Neuron (in vitro differentiated cells): ENCODE data around the gene PLEKHD1.

Experiments
- H2AFZ ChIP-seq: one replicate; pipeline ENCODE4 v1.6.1; 2013; ENCODE audit warnings: low read depth, mild to moderate bottlenecking, inconsistent platforms, low read length, moderate library complexity
- H3K27me3 ChIP-seq: one replicate; pipeline ENCODE4 v1.6.1; 2013; ENCODE audit warnings: low read length; ENCODE audit not compliant: insufficient read depth
- H3K36me3 ChIP-seq: one replicate; pipeline ENCODE4 v1.6.1; 2013; ENCODE audit warnings: low read length; ENCODE audit not compliant: insufficient read depth
- H3K4me1 ChIP-seq: one replicate; pipeline ENCODE4 v1.6.1; 2013; ENCODE audit warnings: low read length; ENCODE audit not compliant: insufficient read depth
- H3K4me3 ChIP-seq: 2 replicates; pipeline ENCODE4 v1.5.1; 2013; ENCODE audit warnings: mild to moderate bottlenecking, low read length, moderate library complexity
- H3K9me3 ChIP-seq: one replicate; pipeline ENCODE4 v1.6.1; 2013; ENCODE audit warnings: low read length

Gene PLEKHD1

GRCh38 chr14:69532561-69533340 is 48.2 kb downstream of the PLEKHD1 start:
- peaks cover 11% of the 10 kb centered on the region for H3K27me3 ChIP-seq
- no peak overlapping the region for H2AFZ ChIP-seq
- peaks cover 3% of the 10 kb centered on the region for H3K4me1 ChIP-seq
- no peaks in the 10 kb centered on the region for H3K36me3 ChIP-seq
- H3K4me3 ChIP-seq, result no peak overlapping the region
- H3K9me3 ChIP-seq, result no peaks in the 10 kb centered on the region

DNA sequence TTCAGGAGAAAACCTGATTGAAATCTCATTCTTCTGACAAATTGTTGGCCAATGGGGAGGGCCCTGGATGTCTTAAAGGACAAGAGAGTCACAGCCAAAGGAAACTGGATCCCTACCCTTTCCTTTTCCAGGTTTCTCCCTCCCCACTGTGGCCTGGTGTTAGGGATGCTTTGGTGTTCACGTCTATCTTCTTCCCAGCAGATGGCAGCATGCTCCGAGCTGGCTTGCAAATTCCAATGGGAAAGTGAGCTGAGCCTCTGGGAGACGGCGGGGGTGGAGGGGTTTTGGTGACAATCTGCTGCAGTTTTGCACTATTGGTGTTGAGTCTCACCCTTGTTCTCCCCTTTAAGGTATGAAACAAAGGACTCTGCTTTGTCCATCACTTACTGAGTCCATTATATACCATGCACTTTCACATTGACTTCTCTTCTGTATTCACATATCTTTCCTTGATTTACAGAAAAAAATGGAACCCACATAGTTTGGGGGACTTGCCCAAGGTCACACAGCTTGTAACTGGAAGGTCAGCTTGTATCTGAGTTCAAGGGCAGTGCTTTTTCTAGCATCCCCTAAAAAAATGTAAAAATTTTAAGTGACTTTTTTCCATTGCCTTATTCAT is 50.8 kb downstream of the PLEKHD1 start:
- H3K9me3 ChIP-seq, result no peaks in the 10 kb centered on the region
- no peak overlapping the region for H3K4me3 ChIP-seq

DNA sequence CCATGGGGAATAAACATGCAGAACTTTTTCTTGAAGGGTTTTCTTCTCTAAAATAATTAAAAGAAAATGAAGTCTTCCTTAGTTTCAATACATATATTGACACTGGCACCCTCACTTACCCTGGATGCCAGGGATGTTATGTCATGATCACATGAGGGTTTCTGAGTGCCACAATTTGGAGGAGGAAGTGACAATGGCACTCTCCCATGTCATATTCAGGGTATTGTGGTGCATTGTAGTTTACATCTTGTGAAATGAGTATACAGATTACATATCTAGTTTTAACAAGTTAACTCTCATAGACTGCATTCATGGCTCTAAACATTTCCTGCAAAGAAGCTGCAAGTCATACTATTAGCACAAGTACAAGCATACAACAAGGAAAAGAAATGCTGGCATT is 52.4 kb downstream of the PLEKHD1 start:
- no peaks in the 10 kb centered on the region for H3K36me3 ChIP-seq
- peaks cover 2% of the 10 kb centered on the region for H3K27me3 ChIP-seq
- H3K4me3 ChIP-seq, result no peak overlapping the region
- peaks cover 3% of the 10 kb centered on the region for H3K4me1 ChIP-seq
- no peaks in the 10 kb centered on the region for H3K9me3 ChIP-seq
- H2AFZ ChIP-seq, result no peak overlapping the region

More for the DNA sequence above, 50.8 kb downstream of the PLEKHD1 start:
- H3K4me1 ChIP-seq, result peaks cover 3% of the 10 kb centered on the region
- H2AFZ ChIP-seq, result no peak overlapping the region
- H3K36me3 ChIP-seq, result no peaks in the 10 kb centered on the region
- H3K27me3 ChIP-seq, result peaks cover 5% of the 10 kb centered on the region

DNA sequence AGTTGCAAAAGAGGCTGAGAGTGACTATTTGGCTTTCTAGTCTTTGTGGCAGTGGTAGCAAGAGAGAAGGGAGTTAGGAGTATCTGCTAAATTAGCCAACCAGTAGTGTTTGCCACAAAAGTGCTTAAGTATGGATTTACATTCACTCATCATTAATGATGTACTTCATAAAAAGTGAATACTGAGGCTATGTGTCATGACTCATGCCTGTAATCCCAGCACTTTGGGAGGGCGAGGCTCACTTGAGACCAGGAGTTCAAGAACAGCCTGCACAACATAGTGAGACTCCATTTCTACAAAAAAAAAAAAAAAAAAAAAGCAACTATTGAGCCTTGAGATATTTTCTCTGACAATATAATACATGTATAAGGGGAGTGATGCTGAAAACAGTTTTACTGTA is 53.4 kb downstream of the PLEKHD1 start:
- Histone ChIP-seq H3K36me3 (no peaks in the 10 kb centered on the region), H2AFZ (no peak overlapping the region), H3K9me3 (no peaks in the 10 kb centered on the region), H3K27me3 (no peaks in the 10 kb centered on the region), H3K4me3 (no peak overlapping the region), H3K4me1 (peaks cover 7% of the 10 kb centered on the region)

- no peak overlapping the region for H2AFZ ChIP-seq
- H3K4me3 ChIP-seq, result no peak overlapping the region
- H3K36me3 ChIP-seq, result no peaks in the 10 kb centered on the region
- H3K27me3 ChIP-seq, result no peaks in the 10 kb centered on the region
- no peaks in the 10 kb centered on the region for H3K9me3 ChIP-seq
- H3K4me1 ChIP-seq, result peaks cover 15% of the 10 kb centered on the region
Measured at GRCh38 chr14:69538766-69539165, 54.2 kb downstream of the PLEKHD1 start.

DNA sequence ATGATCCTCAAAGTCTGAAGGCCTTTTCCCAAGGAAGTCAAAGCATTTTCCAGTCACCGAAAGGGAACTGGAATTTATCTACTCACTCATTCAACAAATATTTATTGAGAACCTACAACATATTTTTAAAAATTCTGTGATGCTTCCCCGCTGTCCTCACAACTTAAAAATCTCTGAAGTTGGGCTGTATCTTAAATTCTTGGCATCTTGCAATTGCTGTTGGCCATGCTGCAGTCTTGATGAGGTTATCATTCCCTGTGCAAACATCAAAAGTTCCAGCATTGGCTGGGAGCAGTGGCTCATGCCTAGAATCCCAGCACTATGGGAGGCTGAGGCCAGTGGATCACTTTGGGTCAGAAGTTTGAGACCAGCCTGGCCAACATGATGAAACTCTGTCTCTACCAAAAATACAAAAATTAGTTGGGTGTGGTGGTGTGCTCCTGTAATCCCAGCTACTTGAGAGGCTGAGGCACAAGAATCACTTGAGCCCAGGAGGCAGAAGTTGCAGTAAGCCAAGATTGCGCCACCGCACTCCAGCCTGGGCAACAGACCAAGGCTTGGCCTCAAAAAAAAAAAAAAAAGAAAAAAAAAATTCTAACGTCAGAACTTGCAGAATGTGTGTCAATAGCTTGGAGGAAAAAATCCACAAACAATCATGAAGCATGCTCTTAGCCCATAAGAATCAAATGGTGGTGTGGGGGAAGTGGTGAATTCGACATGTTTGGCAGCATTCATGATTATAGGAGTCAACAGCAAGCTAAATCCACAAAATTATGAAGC is 55.3 kb downstream of the PLEKHD1 start:
- Histone ChIP-seq H2AFZ (no peak overlapping the region), H3K36me3 (no peaks in the 10 kb centered on the region), H3K9me3 (no peaks in the 10 kb centered on the region), H3K4me3 (no peak overlapping the region), H3K4me1 (peaks cover 23% of the 10 kb centered on the region), H3K27me3 (no peaks in the 10 kb centered on the region)

GRCh38 chr14:69540654-69541335 is 56.3 kb downstream of the PLEKHD1 start:
- peaks cover 20% of the 10 kb centered on the region for H3K4me1 ChIP-seq
- H3K36me3 ChIP-seq, result no peaks in the 10 kb centered on the region
- H3K4me3 ChIP-seq, result no peak overlapping the region
- no peaks in the 10 kb centered on the region for H3K27me3 ChIP-seq
- H3K9me3 ChIP-seq, result peaks cover 2% of the 10 kb centered on the region
- H2AFZ ChIP-seq, result no peak overlapping the region

DNA sequence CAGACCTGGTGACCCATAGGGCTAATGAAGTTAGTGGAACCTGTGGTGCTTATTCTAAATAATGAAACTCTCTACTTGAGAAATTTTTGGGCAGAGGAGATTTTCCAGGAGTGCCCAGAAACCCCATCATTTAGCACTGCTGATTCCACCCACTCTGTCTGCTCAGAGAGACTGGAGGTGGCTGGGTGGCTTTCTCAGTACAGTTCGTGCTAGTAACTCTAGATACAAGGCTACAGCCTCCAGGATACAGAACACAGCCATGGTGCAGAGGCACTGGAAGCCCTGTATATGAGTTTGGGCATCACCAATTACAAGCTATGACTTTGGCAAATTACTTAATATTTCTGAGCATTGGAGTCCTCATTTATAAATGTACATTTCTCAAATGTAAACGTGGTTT is 57.8 kb downstream of the PLEKHD1 start:
- Histone ChIP-seq H3K27me3 (no peaks in the 10 kb centered on the region), H3K4me3 (no peak overlapping the region), H3K4me1 (peaks cover 20% of the 10 kb centered on the region), H3K36me3 (no peaks in the 10 kb centered on the region), H3K9me3 (peaks cover 2% of the 10 kb centered on the region), H2AFZ (no peak overlapping the region)

- Histone ChIP-seq H2AFZ (no peak overlapping the region), H3K27me3 (no peaks in the 10 kb centered on the region), H3K4me1 (peaks cover 20% of the 10 kb centered on the region), H3K9me3 (peaks cover 2% of the 10 kb centered on the region), H3K36me3 (no peaks in the 10 kb centered on the region), H3K4me3 (no peak overlapping the region)
Measured at GRCh38 chr14:69543341-69544115, 59.0 kb downstream of the PLEKHD1 start.

- peaks cover 2% of the 10 kb centered on the region for H3K9me3 ChIP-seq
- H2AFZ ChIP-seq, result no peak overlapping the region
- H3K36me3 ChIP-seq, result no peaks in the 10 kb centered on the region
- no peak overlapping the region for H3K4me3 ChIP-seq
- H3K27me3 ChIP-seq, result no peaks in the 10 kb centered on the region
- peaks cover 33% of the 10 kb centered on the region for H3K4me1 ChIP-seq
Measured at GRCh38 chr14:69547701-69548348, 63.3 kb downstream of the PLEKHD1 start.

GRCh38 chr14:69548566-69548965 is 64.0 kb downstream of the PLEKHD1 start:
- no peak overlapping the region for H3K4me3 ChIP-seq
- H2AFZ ChIP-seq, result no peak overlapping the region
- H3K4me1 ChIP-seq, result peaks cover 25% of the 10 kb centered on the region
- no peaks in the 10 kb centered on the region for H3K36me3 ChIP-seq
- peaks cover 2% of the 10 kb centered on the region for H3K9me3 ChIP-seq
- H3K27me3 ChIP-seq, result no peaks in the 10 kb centered on the region

- H3K9me3 ChIP-seq, result no peaks in the 10 kb centered on the region
- no peaks in the 10 kb centered on the region for H3K27me3 ChIP-seq
- no peaks in the 10 kb centered on the region for H3K36me3 ChIP-seq
- H2AFZ ChIP-seq, result no peak overlapping the region
- no peak overlapping the region for H3K4me3 ChIP-seq
- peaks cover 16% of the 10 kb centered on the region for H3K4me1 ChIP-seq
Measured at GRCh38 chr14:69551511-69551910, 67.0 kb downstream of the PLEKHD1 start.
